ENCODE data around the gene ZCCHC17. TPM values are rescaled to one million over a fixed set of nuclear protein-coding genes. Genes with fewer than 3 reads are reported as not detected.

Gene ZCCHC17
- total RNA-seq, 1 experiment from 2014 or later = 24.1 TPM

DNA sequence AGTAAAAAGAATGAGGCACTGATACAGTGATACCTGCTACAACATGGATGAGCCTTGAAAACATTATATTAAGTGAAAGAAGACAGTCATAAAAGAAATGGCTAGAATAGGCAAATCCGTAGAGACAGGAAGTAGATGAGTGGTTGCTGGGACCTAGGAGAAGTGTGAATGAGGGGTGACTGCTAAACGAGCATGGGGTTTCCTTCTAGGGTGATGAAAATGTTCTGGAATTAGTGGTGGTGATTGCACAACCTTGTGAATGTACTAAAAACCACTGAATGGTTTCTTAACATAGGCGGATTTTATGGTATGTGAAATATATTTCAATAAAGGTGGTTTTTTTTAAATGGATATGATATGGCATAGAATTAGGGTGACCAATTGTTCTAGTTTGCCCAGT lies 103.6 kb downstream of the ZCCHC17 start:
- intact Hi-C loops (cut with micrococcal nuclease; ENCODE audit: unreplicated experiment) = no loop called here
- no peaks in the 10 kb centered on the region for H3K27me3 Mint-ChIP-seq (ENCODE audit: insufficient read depth, unreplicated experiment)
- CTCF ChIA-PET = no interaction called here
- no peak overlapping the region for H3K4me3 ChIP-seq (ENCODE audit: low read depth, low read length)
- H3K4me3 Mint-ChIP-seq (ENCODE audit: unreplicated experiment) = no peak overlapping the region
- H3K9me3 Mint-ChIP-seq (ENCODE audit: unreplicated experiment) = no peaks in the 10 kb centered on the region
- POLR2A ChIA-PET = no interaction called here
- DNase-seq = no peak
- no peaks in the 10 kb centered on the region for H3K36me3 ChIP-seq (ENCODE audit: control insufficient read depth, insufficient read depth, low read length)
- H3K27me3 ChIP-seq (replicated peaks; ENCODE audit: control insufficient read depth, insufficient read depth, low read length) = no peaks in the 10 kb centered on the region
- TF ChIP-seq, protein P1, sequence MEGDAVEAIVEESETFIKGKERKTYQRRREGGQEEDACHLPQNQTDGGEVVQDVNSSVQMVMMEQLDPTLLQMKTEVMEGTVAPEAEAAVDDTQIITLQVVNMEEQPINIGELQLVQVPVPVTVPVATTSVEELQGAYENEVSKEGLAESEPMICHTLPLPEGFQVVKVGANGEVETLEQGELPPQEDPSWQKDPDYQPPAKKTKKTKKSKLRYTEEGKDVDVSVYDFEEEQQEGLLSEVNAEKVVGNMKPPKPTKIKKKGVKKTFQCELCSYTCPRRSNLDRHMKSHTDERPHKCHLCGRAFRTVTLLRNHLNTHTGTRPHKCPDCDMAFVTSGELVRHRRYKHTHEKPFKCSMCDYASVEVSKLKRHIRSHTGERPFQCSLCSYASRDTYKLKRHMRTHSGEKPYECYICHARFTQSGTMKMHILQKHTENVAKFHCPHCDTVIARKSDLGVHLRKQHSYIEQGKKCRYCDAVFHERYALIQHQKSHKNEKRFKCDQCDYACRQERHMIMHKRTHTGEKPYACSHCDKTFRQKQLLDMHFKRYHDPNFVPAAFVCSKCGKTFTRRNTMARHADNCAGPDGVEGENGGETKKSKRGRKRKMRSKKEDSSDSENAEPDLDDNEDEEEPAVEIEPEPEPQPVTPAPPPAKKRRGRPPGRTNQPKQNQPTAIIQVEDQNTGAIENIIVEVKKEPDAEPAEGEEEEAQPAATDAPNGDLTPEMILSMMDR (IDR thresholded peaks at IDR 0.05; ENCODE audit: insufficient read depth in 1 of 2, low read depth in 1 of 2, low read length in 1 of 2, severe bottlenecking in 1 of 2, unreplicated experiment in 1 of 2) = no peak
- BruUV-seq (replicated peaks) = no TSS peak
- H3K4me1 ChIP-seq = peaks cover 7% of the 10 kb centered on the region; the same call in 1 of the 2 replicates
- no peaks in the 10 kb centered on the region for H3K36me3 Mint-ChIP-seq (ENCODE audit: insufficient read depth, unreplicated experiment)
- no peak overlapping the region for H3K27ac Mint-ChIP-seq (ENCODE audit: unreplicated experiment)
- H3K9me3 ChIP-seq = no peaks in the 10 kb centered on the region
- H3K4me1 Mint-ChIP-seq (ENCODE audit: low read depth, unreplicated experiment) = peaks cover 6% of the 10 kb centered on the region

DNA sequence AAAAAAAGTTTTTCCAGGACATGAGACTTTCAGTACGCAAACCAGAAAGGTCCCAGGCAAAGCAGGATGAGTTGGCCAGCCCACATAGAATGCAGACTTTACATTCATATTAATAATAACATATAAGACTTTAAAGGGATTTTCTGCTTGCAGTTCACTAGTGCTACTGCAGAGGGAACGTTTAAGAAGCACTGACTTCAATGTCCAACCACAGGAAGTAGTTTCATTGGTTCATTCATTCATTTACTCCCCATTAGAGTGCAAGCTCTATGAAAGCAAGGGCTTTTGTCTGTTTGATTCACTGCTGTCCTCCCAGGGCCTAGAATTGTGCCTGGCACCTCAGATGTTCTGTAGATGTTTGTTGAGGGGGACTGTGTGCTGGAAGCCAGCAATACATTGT lies 104.4 kb downstream of the ZCCHC17 start:
- Histone ChIP-seq H3K4me3 (ENCODE audit: low read depth, low read length) (no peak overlapping the region), H3K27me3 (replicated peaks; ENCODE audit: control insufficient read depth, insufficient read depth, low read length) (no peaks in the 10 kb centered on the region), H3K36me3 (ENCODE audit: control insufficient read depth, insufficient read depth, low read length) (no peaks in the 10 kb centered on the region), H3K9me3 (no peaks in the 10 kb centered on the region), H3K4me1 (peaks cover 7% of the 10 kb centered on the region; the same call in 1 of the 2 replicates)
- peaks cover 6% of the 10 kb centered on the region for H3K4me1 Mint-ChIP-seq (ENCODE audit: low read depth, unreplicated experiment)
- ChIA-PET POLR2A (no interaction called here), CTCF (no interaction called here)
- no TSS peak for BruUV-seq (replicated peaks)
- no peaks in the 10 kb centered on the region for H3K27me3 Mint-ChIP-seq (ENCODE audit: insufficient read depth, unreplicated experiment)
- TF ChIP-seq, protein P1 (IDR thresholded peaks at IDR 0.05; ENCODE audit: insufficient read depth in 1 of 2, low read depth in 1 of 2, low read length in 1 of 2, severe bottlenecking in 1 of 2, unreplicated experiment in 1 of 2) = no peak
- H3K36me3 Mint-ChIP-seq (ENCODE audit: insufficient read depth, unreplicated experiment) = no peaks in the 10 kb centered on the region
- H3K4me3 Mint-ChIP-seq (ENCODE audit: unreplicated experiment) = no peak overlapping the region
- no peak overlapping the region for H3K27ac Mint-ChIP-seq (ENCODE audit: unreplicated experiment)
- DNase-seq = no peak
- intact Hi-C loops (cut with micrococcal nuclease; ENCODE audit: unreplicated experiment) = no loop called here
- no peaks in the 10 kb centered on the region for H3K9me3 Mint-ChIP-seq (ENCODE audit: unreplicated experiment)

DNA sequence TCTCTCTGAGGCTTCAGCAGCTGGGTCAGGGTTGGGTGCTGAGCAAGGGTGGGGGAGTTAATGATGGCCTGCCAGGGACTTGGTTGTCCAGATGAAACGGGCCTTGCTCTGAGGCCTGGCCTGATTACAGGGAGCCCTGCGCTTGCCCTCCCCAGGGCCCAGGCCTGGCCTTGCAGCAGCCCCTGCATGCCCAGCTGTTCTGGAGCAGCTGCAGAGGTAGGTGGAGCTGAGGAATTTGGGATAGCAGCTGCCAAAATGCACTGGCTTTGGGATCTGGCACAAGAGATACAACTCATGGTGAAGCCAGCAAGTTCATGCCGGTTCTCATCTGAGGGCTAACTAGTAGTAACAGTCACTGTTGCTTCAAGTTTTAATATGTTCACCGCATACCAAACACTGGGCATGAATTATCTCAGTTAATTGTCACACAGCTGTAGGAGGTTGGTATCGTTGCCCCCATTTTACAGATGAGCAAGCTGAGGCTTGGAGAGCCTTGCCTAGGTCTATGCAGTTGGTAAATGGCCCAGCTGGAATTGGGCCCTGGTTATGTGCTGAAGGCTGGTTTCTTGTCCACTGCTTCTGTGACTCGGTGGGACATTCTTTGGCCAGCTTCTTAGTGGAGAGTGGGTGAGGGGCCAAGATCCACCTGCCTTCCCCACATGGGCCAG lies 108.9 kb downstream of the ZCCHC17 start:
- no TSS peak for BruUV-seq (replicated peaks)

More for the DNA sequence above, 108.9 kb downstream of the ZCCHC17 start:
- Histone ChIP-seq H3K4me1 (no peaks in the 10 kb centered on the region), H3K36me3 (ENCODE audit: control insufficient read depth, insufficient read depth, low read length) (no peaks in the 10 kb centered on the region), H3K27me3 (replicated peaks; ENCODE audit: control insufficient read depth, insufficient read depth, low read length) (no peaks in the 10 kb centered on the region), H3K9me3 (no peaks in the 10 kb centered on the region), H3K4me3 (ENCODE audit: low read depth, low read length) (no peak overlapping the region)
- no peak overlapping the region for H3K4me3 Mint-ChIP-seq (ENCODE audit: unreplicated experiment)
- intact Hi-C loops (cut with micrococcal nuclease; ENCODE audit: unreplicated experiment) = no loop called here
- H3K4me1 Mint-ChIP-seq (ENCODE audit: low read depth, unreplicated experiment) = no peaks in the 10 kb centered on the region
- H3K27me3 Mint-ChIP-seq (ENCODE audit: insufficient read depth, unreplicated experiment) = no peaks in the 10 kb centered on the region
- ChIA-PET POLR2A (no interaction called here), CTCF (no interaction called here)
- no peaks in the 10 kb centered on the region for H3K9me3 Mint-ChIP-seq (ENCODE audit: unreplicated experiment)
- TF ChIP-seq, protein P1 (IDR thresholded peaks at IDR 0.05; ENCODE audit: insufficient read depth in 1 of 2, low read depth in 1 of 2, low read length in 1 of 2, severe bottlenecking in 1 of 2, unreplicated experiment in 1 of 2) = no peak
- H3K27ac Mint-ChIP-seq (ENCODE audit: unreplicated experiment) = no peak overlapping the region
- no peaks in the 10 kb centered on the region for H3K36me3 Mint-ChIP-seq (ENCODE audit: insufficient read depth, unreplicated experiment)
- DNase-seq = no peak

All from Caco-2 (cell line).